H1 (cell line): ENCODE data around the gene COMMD1.
"Not testable (repeated sequence)": the region's sequence is repeated elsewhere in the genome, so short reads cannot be mapped to it uniquely, and the experiment has no call there.

ENCODE experiments used
- BRCA1 ChIP-seq: IDR thresholded peaks from 2 replicates; pipeline ENCODE4 v1.6.1; 2012; ENCODE audit warnings: low read depth, low read length, improper control_type of control experiment
- FOSL1 ChIP-seq: IDR thresholded peaks from 2 replicates; pipeline ENCODE4 v1.6.1; 2011; ENCODE audit warnings: mild to moderate bottlenecking, low read depth, low read length, moderate library complexity; ENCODE audit not compliant: insufficient read depth
- SP4 ChIP-seq: IDR thresholded peaks from 2 replicates; pipeline ENCODE4 v1.6.1; 2012; ENCODE audit warnings: low read length, inconsistent platforms
- YY1 ChIP-seq: IDR thresholded peaks from 2 replicates; pipeline ENCODE4 v1.6.1; 2011; ENCODE audit warnings: low read depth, mild to moderate bottlenecking, low read length
- TF ChIP-seq, protein P1 (sequence below), 3 experiments: IDR thresholded peaks; 1 replicate in 2 of 3; 2 replicates in 1 of 3; pipeline versions ENCODE4 v1.5.1 to v1.6.1; 2011; ENCODE audit warnings: low read length in 3 of 3, mild to moderate bottlenecking in 3 of 3, inconsistent platforms in 2 of 3, low read depth in 1 of 3, moderate library complexity in 1 of 3; ENCODE audit not compliant: insufficient read depth in 1 of 3; ENCODE audit errors: control extremely low read depth in 1 of 3

- not testable (repeated sequence) for TF ChIP-seq BRCA1, SP4, YY1, FOSL1
- TF ChIP-seq, protein P1, sequence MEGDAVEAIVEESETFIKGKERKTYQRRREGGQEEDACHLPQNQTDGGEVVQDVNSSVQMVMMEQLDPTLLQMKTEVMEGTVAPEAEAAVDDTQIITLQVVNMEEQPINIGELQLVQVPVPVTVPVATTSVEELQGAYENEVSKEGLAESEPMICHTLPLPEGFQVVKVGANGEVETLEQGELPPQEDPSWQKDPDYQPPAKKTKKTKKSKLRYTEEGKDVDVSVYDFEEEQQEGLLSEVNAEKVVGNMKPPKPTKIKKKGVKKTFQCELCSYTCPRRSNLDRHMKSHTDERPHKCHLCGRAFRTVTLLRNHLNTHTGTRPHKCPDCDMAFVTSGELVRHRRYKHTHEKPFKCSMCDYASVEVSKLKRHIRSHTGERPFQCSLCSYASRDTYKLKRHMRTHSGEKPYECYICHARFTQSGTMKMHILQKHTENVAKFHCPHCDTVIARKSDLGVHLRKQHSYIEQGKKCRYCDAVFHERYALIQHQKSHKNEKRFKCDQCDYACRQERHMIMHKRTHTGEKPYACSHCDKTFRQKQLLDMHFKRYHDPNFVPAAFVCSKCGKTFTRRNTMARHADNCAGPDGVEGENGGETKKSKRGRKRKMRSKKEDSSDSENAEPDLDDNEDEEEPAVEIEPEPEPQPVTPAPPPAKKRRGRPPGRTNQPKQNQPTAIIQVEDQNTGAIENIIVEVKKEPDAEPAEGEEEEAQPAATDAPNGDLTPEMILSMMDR (IDR thresholded peaks at IDR 0.05; ENCODE audit: control extremely low read depth in 1 of 3, insufficient read depth in 1 of 3, low read depth in 1 of 3, low read length in 3 of 3): not testable (repeated sequence)
Observed at GRCh38 chr2:61879351-61879750, 26.1 kb upstream of the COMMD1 start.
